SH-SY5Y (cell line): Measurements from ENCODE around the gene SOST.

Experiments
- GATA2 ChIP-seq: IDR thresholded peaks from 2 replicates; pipeline ENCODE4 v1.6.1; 2011; ENCODE audit warnings: mild to moderate bottlenecking, low read depth, low read length
- GATA3 ChIP-seq: IDR thresholded peaks from 2 replicates; pipeline ENCODE4 v1.6.1; 2011; ENCODE audit warnings: low read depth, mild to moderate bottlenecking, low read length, moderate library complexity

- no peak for TF ChIP-seq GATA2
- no peak for TF ChIP-seq GATA3
Measured at GRCh38 chr17:43787728-43788127, 29.1 kb upstream of the SOST start.
